H1 (cell line): ENCODE measurements around the gene SULF2. TPM values are rescaled to one million over a fixed set of nuclear protein-coding genes. Genes with fewer than 3 reads are reported as not detected.

Source experiments
- CTCF ChIA-PET: fragments of 300-600 bp; sonication (Branson Sonifier 250); formaldehyde crosslinking; loops from one replicate; lab custom pipeline; 2021; ENCODE audit not compliant: partially characterized antibody; lab: Charles Lee
- POLR2A ChIA-PET: fragments of 300-600 bp; sonication (Branson Sonifier 250); formaldehyde crosslinking; loops from one replicate; lab custom pipeline; 2021; ENCODE audit warnings: inconsistent platforms; ENCODE audit not compliant: partially characterized antibody; lab: Charles Lee
- DNase-seq, 2 experiments: peaks; one replicate each; pipeline versions ENCODE4 v3.0.0 to v3.0.0-alpha.2; 2010 to 2022; ENCODE audit warnings: low spot score in 2 of 2, low read depth in 1 of 2, mixed read lengths in 1 of 2
- FAIRE-seq: peaks from 2 replicates; lab custom pipeline; 2011; peaks lifted over from hg19 to GRCh38; lab: Jason Lieb, UNC
- H2AFZ ChIP-seq: 2 replicates; pipeline ENCODE4 v1.8.1; 2012; ENCODE audit warnings: low read length, inconsistent platforms
- H2AK5ac ChIP-seq: 2 replicates; pipeline ENCODE4 v1.6.1; 2013; ENCODE audit warnings: low read depth, low read length
- H2BK120ac ChIP-seq: replicated peaks from 2 replicates; pipeline ENCODE3; 2013; ENCODE audit warnings: low read depth, low read length, inconsistent platforms
- H2BK12ac ChIP-seq: 2 replicates; pipeline ENCODE4 v1.6.1; 2013; ENCODE audit warnings: low read depth, low read length
- H2BK15ac ChIP-seq: 2 replicates; pipeline ENCODE4 v1.6.1; 2013; ENCODE audit warnings: low read length
- H2BK20ac ChIP-seq: 2 replicates; pipeline ENCODE4 v1.6.1; 2013; ENCODE audit warnings: low read length
- H2BK5ac ChIP-seq: 2 replicates; pipeline ENCODE4 v1.6.1; 2013; ENCODE audit warnings: low read depth, low read length
- H3K14ac ChIP-seq: 2 replicates; pipeline ENCODE4 v1.6.1; 2013; ENCODE audit warnings: inconsistent platforms; ENCODE audit not compliant: insufficient read length
- H3K18ac ChIP-seq: 2 replicates; pipeline ENCODE4 v1.6.1; 2013; ENCODE audit warnings: low read length; ENCODE audit errors: extremely low read depth
- H3K23ac ChIP-seq: 2 replicates; pipeline ENCODE4 v1.6.1; 2013; ENCODE audit warnings: inconsistent platforms; ENCODE audit not compliant: insufficient read length
- H3K23me2 ChIP-seq: 2 replicates; pipeline ENCODE4 v1.6.1; 2013; ENCODE audit warnings: low read depth, low read length
- H3K27ac ChIP-seq: 2 replicates; pipeline ENCODE4 v1.6.1; 2011; ENCODE audit warnings: low read depth, low read length, inconsistent platforms
- H3K27me3 ChIP-seq, 4 experiments: replicated peaks in 1 of 4; 1 replicate in 1 of 4; 2 replicates in 3 of 4; pipeline versions ENCODE4 v1.6.1 to v1.8.1; 2011 to 2013; ENCODE audit warnings: low read length in 3 of 4, mild to moderate bottlenecking in 3 of 4, inconsistent platforms in 2 of 4, mixed read lengths in 2 of 4, moderate library complexity in 1 of 4; ENCODE audit not compliant: control insufficient read depth in 3 of 4, insufficient read depth in 3 of 4; ENCODE audit errors: extremely low read depth in 1 of 4
- H3K36me3 ChIP-seq, 4 experiments: 2 replicates each; pipeline versions ENCODE4 v1.6.1 to v1.8.1; 2011 to 2013; ENCODE audit warnings: mild to moderate bottlenecking in 4 of 4, low read length in 3 of 4, moderate library complexity in 2 of 4, control low read depth in 1 of 4, inconsistent platforms in 1 of 4; ENCODE audit not compliant: insufficient read depth in 4 of 4, control insufficient read depth in 2 of 4
- H3K4ac ChIP-seq: replicated peaks from 2 replicates; pipeline ENCODE3; 2013; ENCODE audit warnings: low read length, low read depth, mixed read lengths, inconsistent platforms; ENCODE audit not compliant: insufficient read length
- H3K4me1 ChIP-seq, 4 experiments: replicated peaks in 1 of 4; 1 replicate in 1 of 4; 2 replicates in 3 of 4; pipeline versions ENCODE4 v1.6.1 to v1.8.1; 2011 to 2013; ENCODE audit warnings: low read length in 3 of 4, inconsistent platforms in 2 of 4, mixed read lengths in 1 of 4; ENCODE audit not compliant: insufficient read depth in 4 of 4, control insufficient read depth in 3 of 4
- H3K4me2 ChIP-seq, 2 experiments: 2 replicates each; pipeline versions ENCODE4 v1.6.1 to v1.8.1; 2011 to 2013; ENCODE audit warnings: low read depth in 2 of 2, low read length in 2 of 2, control low read depth in 1 of 2, inconsistent platforms in 1 of 2, mild to moderate bottlenecking in 1 of 2; ENCODE audit not compliant: insufficient read depth in 1 of 2
- H3K4me3 ChIP-seq, 4 experiments: fragments of 200-600, 300-600 bp in 1 of 4; sonication (generic), shearing (Covaris generic), sonication (Bioruptor Twin) in 1 of 4; 2 replicates each; pipeline versions ENCODE4 v1.5.1 to v1.8.1; 2011 to 2016; ENCODE audit warnings: low read length in 4 of 4, low read depth in 3 of 4, control low read depth in 2 of 4, inconsistent platforms in 2 of 4, mild to moderate bottlenecking in 2 of 4, mixed read lengths in 1 of 4, moderate library complexity in 1 of 4; ENCODE audit not compliant: insufficient read depth in 2 of 4; ENCODE audit errors: extremely low read depth in 1 of 4
- H3K56ac ChIP-seq: replicated peaks from 2 replicates; pipeline ENCODE3; 2013; ENCODE audit warnings: low read depth, mild to moderate bottlenecking, mixed read lengths, low read length, inconsistent platforms; ENCODE audit not compliant: insufficient read length
- H3K79me1 ChIP-seq: 2 replicates; pipeline ENCODE4 v1.6.1; 2013; ENCODE audit warnings: low read depth, low read length, control low read depth
- H3K79me2 ChIP-seq, 2 experiments: 2 replicates each; pipeline versions ENCODE4 v1.6.1 to v1.8.1; 2012 to 2013; ENCODE audit warnings: low read length in 2 of 2, mild to moderate bottlenecking in 2 of 2, inconsistent platforms in 1 of 2; ENCODE audit not compliant: insufficient read depth in 2 of 2, control insufficient read depth in 1 of 2
- H3K9ac ChIP-seq, 4 experiments: replicated peaks in 1 of 4; 1 replicate in 1 of 4; 2 replicates in 3 of 4; pipeline versions ENCODE4 v1.6.1 to v1.8.1; 2011 to 2013; ENCODE audit warnings: low read depth in 3 of 4, low read length in 3 of 4, control low read depth in 2 of 4, mild to moderate bottlenecking in 2 of 4, moderate library complexity in 2 of 4, inconsistent platforms in 1 of 4; ENCODE audit errors: extremely low read depth in 1 of 4
- H3K9me3 ChIP-seq, 2 experiments: 2 replicates each; pipeline versions ENCODE4 v1.6.1 to v1.8.1; 2012 to 2013; ENCODE audit warnings: mild to moderate bottlenecking in 2 of 2, moderate library complexity in 2 of 2, control low read depth in 1 of 2, inconsistent platforms in 1 of 2, low read depth in 1 of 2, low read length in 1 of 2, mixed read lengths in 1 of 2; ENCODE audit not compliant: insufficient read depth in 2 of 2
- H4K20me1 ChIP-seq, 2 experiments: replicated peaks in 1 of 2; 2 replicates each; pipeline versions ENCODE3 to v1.8.1; 2011 to 2013; ENCODE audit warnings: inconsistent platforms in 2 of 2, low read length in 2 of 2, mild to moderate bottlenecking in 1 of 2; ENCODE audit not compliant: insufficient read depth in 2 of 2, control insufficient read depth in 1 of 2
- H4K5ac ChIP-seq: 2 replicates; pipeline ENCODE4 v1.6.1; 2013; ENCODE audit warnings: low read length, low read depth, mixed read lengths, inconsistent platforms; ENCODE audit not compliant: insufficient read length
- H4K8ac ChIP-seq: 2 replicates; pipeline ENCODE4 v1.8.0; 2013; ENCODE audit warnings: mild to moderate bottlenecking, moderate library complexity, low read length, inconsistent platforms; ENCODE audit not compliant: insufficient read depth; ENCODE audit errors: extremely low read depth
- H4K91ac ChIP-seq: replicated peaks from 2 replicates; pipeline ENCODE3; 2013; ENCODE audit warnings: low read length, mixed read lengths, inconsistent platforms; ENCODE audit not compliant: insufficient read length
- CHD2 ChIP-seq: IDR thresholded peaks from 2 replicates; pipeline ENCODE4 v1.6.1; 2012; ENCODE audit warnings: low read length, improper control_type of control experiment
- KDM5A ChIP-seq: fragments of 200-600 bp; IDR thresholded peaks from 2 replicates; pipeline ENCODE4 v1.7.1; 2012; ENCODE audit warnings: mild to moderate bottlenecking, low read length, inconsistent platforms, mixed read lengths
- SIX5 ChIP-seq: IDR thresholded peaks from 2 replicates; pipeline ENCODE4 v1.6.1; 2011; ENCODE audit warnings: mild to moderate bottlenecking, low read depth, low read length
- WGBS, 2 experiments: shearing (Covaris generic) in 1 of 2; methylation state at CpG; one replicate each; pipeline versions ENCODE4 v1.1.6 to v1.1.7; 2013 to 2015; ENCODE audit warnings: low lambda C conversion rate in 2 of 2, mixed read lengths in 2 of 2, inconsistent platforms in 1 of 2, low coverage in 1 of 2, missing lambda C conversion rate in 1 of 2; ENCODE audit not compliant: insufficient replicate concordance in 2 of 2, insufficient coverage in 1 of 2, insufficient read length in 1 of 2; ENCODE audit errors: extremely low coverage in 1 of 2, missing lambda C conversion rate in 1 of 2; 5-methylcytosine and 5-hydroxymethylcytosine counted together
- polyA plus RNA-seq, 7 experiments: library from polyadenylated mRNA; depleted of rRNA in 3 of 7; stranded (reverse) in 5 of 7; unstranded in 2 of 7; fragments of >200 nt in 5 of 7; fragments of 200-250 nt in 2 of 7; gene quantifications; 1 replicate in 5 of 7; 2 replicates in 1 of 7; 4 replicates in 1 of 7; pipeline versions ENCODE4 v1.2.1 to v1.2.3, GENCODE V29; 2011 to 2013; ENCODE audit warnings: missing spikeins in 2 of 7, mixed read lengths in 2 of 7
- total RNA-seq: library from RNA; stranded (reverse); fragmentation: NEBNext Ultra II Directional; extraction: Animal tissue kit (Norgen Biotek cat#: 25700); gene quantifications from 2 replicates; pipeline ENCODE4 v1.2.1, GENCODE V29; 2021

Gene SULF2
- total and polyA plus RNA-seq, 2 of the 8 experiments (the other 6 are each of a cell fraction or from before 2014, with no cell fraction given): 15.7 to 28.2 TPM

DNA sequence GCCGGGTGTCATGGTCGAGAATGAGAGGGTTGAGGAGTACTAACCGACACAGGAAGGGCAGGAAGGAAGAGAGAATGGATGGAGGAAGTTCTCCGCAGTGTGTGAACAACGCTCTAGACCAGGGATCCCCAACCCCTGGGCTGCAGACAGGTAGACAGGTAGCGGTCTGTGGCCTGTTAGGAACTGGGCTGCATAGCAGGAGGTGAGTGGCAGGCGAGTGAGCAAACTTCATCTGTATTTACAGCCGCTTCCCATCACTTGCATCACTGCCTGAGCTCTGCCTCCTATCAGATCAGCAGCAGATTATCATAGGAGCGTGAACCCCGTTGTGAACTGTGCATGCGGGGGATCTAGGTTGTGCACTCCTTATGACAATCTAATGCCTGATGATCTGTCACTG lies 62.0 kb downstream of the SULF2 start:
- no peak overlapping the region for H3K23ac ChIP-seq
- no peaks in the 10 kb centered on the region for H4K20me1 ChIP-seq
- no peak overlapping the region for H3K4me3 ChIP-seq
- H4K8ac ChIP-seq: no peak overlapping the region
- no peaks in the 10 kb centered on the region for H3K79me1 ChIP-seq
- H2BK20ac ChIP-seq: no peak overlapping the region
- no peak overlapping the region for H2BK5ac ChIP-seq
- no peak overlapping the region for H2AFZ ChIP-seq
- no peak overlapping the region for H4K91ac ChIP-seq
- no peak overlapping the region for H3K9ac ChIP-seq
- no peaks in the 10 kb centered on the region for H3K36me3 ChIP-seq
- H2BK15ac ChIP-seq: no peak overlapping the region
- WGBS, 2 experiments: 92% methylated on average over 11 of the region's 11 CpGs; no CpG with 5 or more reads in 1 of the 2 experiments
- H2AK5ac ChIP-seq: no peak overlapping the region
- no peaks in the 10 kb centered on the region for H3K23me2 ChIP-seq
- no peak overlapping the region for H2BK120ac ChIP-seq
- no peak overlapping the region for H3K4me2 ChIP-seq
- H3K18ac ChIP-seq: no peak overlapping the region
- FAIRE-seq (no peak), DNase-seq (no peak)
- ChIA-PET POLR2A (no interaction called here), CTCF (interaction anchor here (0.8 to 2.4 kb wide), 6 partner anchors 11 to 572 kb away, joined by 3 to 10 read pairs (median 3); no protein-coding TSS in a partner anchor)
- H4K5ac ChIP-seq: no peak overlapping the region
- H3K9me3 ChIP-seq: 0 out of 4 replicates have a peak, but pooled peaks cover 3% of the 10 kb centered on the region in 2 experiments
- no peak overlapping the region for H2BK12ac ChIP-seq
- no peak overlapping the region for H3K14ac ChIP-seq
- no peaks in the 10 kb centered on the region for H3K27me3 ChIP-seq
- H3K4me1 ChIP-seq: no peaks in the 10 kb centered on the region; a peak in 1 of 7 replicates
- H3K56ac ChIP-seq: no peak overlapping the region
- H3K4ac ChIP-seq: no peak overlapping the region
- no peaks in the 10 kb centered on the region for H3K79me2 ChIP-seq
- H3K27ac ChIP-seq: no peak overlapping the region
- TF ChIP-seq KDM5A: no peak
- no peak for TF ChIP-seq CHD2
- TF ChIP-seq SIX5: no peak
